RWPE1 (cell line): Measurements from ENCODE around the gene NBEA.

Source experiments
- CTCF ChIA-PET: fragments of 350-600 bp; sonication (Branson Sonifier 250); formaldehyde crosslinking; extraction: SDS; loops from one replicate; lab custom pipeline; 2021; lab: Yijun Ruan, JAX
- POLR2A ChIA-PET: fragments of 400-600 bp; formaldehyde crosslinking; extraction: SDS; loops from one replicate; lab custom pipeline; 2020; ENCODE audit warnings: antibody characterized with exemption; ENCODE audit not compliant: low non-redundant PET; lab: Yijun Ruan, JAX
- DNase-seq: peaks from one replicate; pipeline ENCODE4 v3.0.0; 2012; ENCODE audit warnings: low spot score
- H3K27ac ChIP-seq: fragments of 450-650 bp; 2 replicates; pipeline ENCODE4 v1.5.1; 2017
- CTCF ChIP-seq: fragments of 450-650 bp; conservative IDR thresholded peaks from 2 replicates; pipeline ENCODE4 v1.5.1; 2017; ENCODE audit warnings: low read depth, mild to moderate bottlenecking

NBEA gene

GRCh38 chr13:35252536-35253205 lies 310.6 kb downstream of the NBEA start:
- POLR2A ChIA-PET, result no interaction called here
- no peak for DNase-seq
- CTCF ChIA-PET, result no interaction called here
- H3K27ac ChIP-seq, result no peak overlapping the region
- no peak for TF ChIP-seq CTCF

GRCh38 chr13:35255241-35255640 lies 313.2 kb downstream of the NBEA start:
- ChIA-PET CTCF (no interaction called here), POLR2A (no interaction called here)
- DNase-seq, result no peak
- no peak for TF ChIP-seq CTCF
- H3K27ac ChIP-seq, result no peak overlapping the region

- no peak for TF ChIP-seq CTCF
- ChIA-PET POLR2A (no interaction called here), CTCF (no interaction called here)
- H3K27ac ChIP-seq, result no peak overlapping the region
- no peak for DNase-seq
Measured at GRCh38 chr13:35256459-35257148, 314.5 kb downstream of the NBEA start.

GRCh38 chr13:35260316-35260715 lies 318.2 kb downstream of the NBEA start:
- H3K27ac ChIP-seq, result no peak overlapping the region

GRCh38 chr13:35266412-35266811 lies 324.3 kb downstream of the NBEA start:
- CTCF ChIA-PET, result no interaction called here
- no peak for DNase-seq
- POLR2A ChIA-PET, result no interaction called here
- H3K27ac ChIP-seq, result no peak overlapping the region
- TF ChIP-seq CTCF, result no peak

More at GRCh38 chr13:35260316-35260715, 318.2 kb downstream of the NBEA start:
- POLR2A ChIA-PET, result no interaction called here
- CTCF ChIA-PET, result no interaction called here
- no peak for TF ChIP-seq CTCF
- DNase-seq, result no peak

- TF ChIP-seq CTCF, result no peak
- H3K27ac ChIP-seq, result no peak overlapping the region
- CTCF ChIA-PET, result no interaction called here
- no peak for DNase-seq
- POLR2A ChIA-PET, result no interaction called here
Measured at GRCh38 chr13:35278917-35279316, 336.8 kb downstream of the NBEA start.
